ENCODE data around the gene KLF7.
"Not testable (repeated sequence)": the region's sequence is repeated elsewhere in the genome, so short reads cannot be mapped to it uniquely, and the experiment has no call there.

KLF7 gene

GRCh38 chr2:207048416-207048815 lies 117.3 kb downstream of the KLF7 start:
- no peak for DNase-seq

GRCh38 chr2:207046724-207047123 lies 119.0 kb downstream of the KLF7 start:
- no peak for DNase-seq

GRCh38 chr2:207045531-207045930 lies 120.2 kb downstream of the KLF7 start:
- no peak for DNase-seq

- DNase-seq = no peak
Observed at GRCh38 chr2:207044379-207045362, 121.1 kb downstream of the KLF7 start.

- no peak for DNase-seq
Observed at GRCh38 chr2:207042841-207043240, 122.9 kb downstream of the KLF7 start.

GRCh38 chr2:207041786-207042554 lies 123.8 kb downstream of the KLF7 start:
- no peak for DNase-seq

GRCh38 chr2:207041279-207041678 lies 124.5 kb downstream of the KLF7 start:
- no peak for DNase-seq

- DNase-seq = no peak
Observed at GRCh38 chr2:207040696-207041095, 125.1 kb downstream of the KLF7 start.

GRCh38 chr2:207039225-207039624 lies 126.5 kb downstream of the KLF7 start:
- no peak for DNase-seq

- DNase-seq = no peak
Observed at GRCh38 chr2:207038299-207038698, 127.4 kb downstream of the KLF7 start.

- no peak for DNase-seq
Observed at GRCh38 chr2:207037896-207038295, 127.9 kb downstream of the KLF7 start.

GRCh38 chr2:207037023-207037422 lies 128.7 kb downstream of the KLF7 start:
- not testable (repeated sequence) for DNase-seq

- DNase-seq = no peak
Observed at GRCh38 chr2:207035875-207036274, 129.9 kb downstream of the KLF7 start.

GRCh38 chr2:207032490-207032889 lies 133.3 kb downstream of the KLF7 start:
- no peak for DNase-seq

Data from NCI-H526 (cell line).